Gastrocnemius medialis (tissue), 4 donors: ENCODE data around the gene DPYSL3.

Source experiments
- CTCF ChIP-seq, 5 experiments: fragments of 450-650 bp in 3 of 5; fragments of 200-600 bp in 2 of 5; sonication (generic) in 2 of 5; IDR thresholded peaks in 4 of 5; conservative IDR thresholded peaks in 1 of 5; 1 replicate in 4 of 5; 2 replicates in 1 of 5; pipeline ENCODE4 v1.5.1; 2016 to 2019; ENCODE audit warnings: antibody characterized with exemption in 5 of 5, mild to moderate bottlenecking in 3 of 5, moderate library complexity in 3 of 5
- POLR2A ChIP-seq, 2 donors: fragments of 450-650 bp; IDR thresholded peaks; one replicate each; pipeline ENCODE4 v1.6.1; 2017; ENCODE audit warnings: antibody characterized with exemption in 2 of 2, mild to moderate bottlenecking in 2 of 2, moderate library complexity in 2 of 2

- TF ChIP-seq CTCF (IDR thresholded peaks at IDR 0.05 in 4 of 5, conservative IDR thresholded peaks at IDR 0.05 in 1 of 5) (no peak), POLR2A (IDR thresholded peaks at IDR 0.05) (no peak)
Observed at GRCh38 chr5:147530530-147531389, 20.9 kb upstream of the DPYSL3 start.
